Muscle of leg (tissue), 11 donors: ENCODE data around the gene KLHL30. TPM values are rescaled to one million over a fixed set of nuclear protein-coding genes. Genes with fewer than 3 reads are reported as not detected.

Experiments
- DNase-seq: peaks from one replicate; pipeline ENCODE4 v3.0.0; 2013
- H3K27ac ChIP-seq: one replicate; pipeline ENCODE4 v1.5.1; 2013; ENCODE audit warnings: mild to moderate bottlenecking, low read length, control low read depth
- H3K27me3 ChIP-seq: one replicate; pipeline ENCODE4 v1.6.1; 2013; ENCODE audit warnings: low read length; ENCODE audit not compliant: control insufficient read depth, insufficient read depth
- H3K36me3 ChIP-seq: one replicate; pipeline ENCODE4 v1.6.1; 2013; ENCODE audit warnings: low read length; ENCODE audit not compliant: control insufficient read depth, insufficient read depth
- H3K4me1 ChIP-seq: one replicate; pipeline ENCODE4 v1.6.1; 2013; ENCODE audit warnings: low read length; ENCODE audit not compliant: control insufficient read depth, insufficient read depth
- H3K4me3 ChIP-seq: one replicate; pipeline ENCODE4 v1.5.1; 2013; ENCODE audit warnings: low read length, control low read depth
- H3K9me3 ChIP-seq: replicated peaks from 2 replicates; pipeline ENCODE4 v1.6.1; 2013; ENCODE audit warnings: low read depth, low read length; ENCODE audit not compliant: control insufficient read depth
- WGBS: methylation state at CpG from one replicate; pipeline ENCODE4 v1.1.5; 2013; ENCODE audit warnings: missing lambda C conversion rate; ENCODE audit not compliant: insufficient coverage; 5-methylcytosine and 5-hydroxymethylcytosine counted together
- polyA plus RNA-seq, 8 donors: library from polyadenylated mRNA; unstranded; fragments of 120-200 nt; gene quantifications; one replicate each; pipeline versions ENCODE4 v1.2.1 to v1.2.3, GENCODE V29; 2013; ENCODE audit warnings: inconsistent platforms in 1 of 8, low replicate concordance in 1 of 8; ENCODE audit not compliant: insufficient read length in 8 of 8, insufficient read depth in 1 of 8
- total RNA-seq: library from RNA; stranded (reverse); fragments of 120-200 nt; gene quantifications from one replicate; pipeline ENCODE4 v1.2.4, GENCODE V29; 2013

The KLHL30 gene
- total and polyA plus RNA-seq, 9 donors: 9.9 to 18.4 (median 13.9) TPM

- Histone ChIP-seq H3K4me1 (peaks cover 75% of the 10 kb centered on the region), H3K4me3 (no peak overlapping the region)
Observed at GRCh38 chr2:238140721-238141540, 2.5 kb downstream of the KLHL30 start.

GRCh38 chr2:238141541-238142318, 3.3 kb downstream of the KLHL30 start:
- Histone ChIP-seq H3K4me3 (no peak overlapping the region), H3K27me3 (no peaks in the 10 kb centered on the region), H3K36me3 (peaks cover 18% of the 10 kb centered on the region), H3K4me1 (peaks cover 70% of the 10 kb centered on the region), H3K9me3 (no peaks in the 10 kb centered on the region), H3K27ac (peak overlapping the region; percentile 18)
- 71% methylated on average over 7 of the region's 10 CpGs for WGBS
- peak; percentile 52 for DNase-seq

More at GRCh38 chr2:238140721-238141540, 2.5 kb downstream of the KLHL30 start:
- WGBS: 89% methylated on average over 60 of the region's 60 CpGs
- Histone ChIP-seq H3K27ac (no peak overlapping the region), H3K9me3 (no peaks in the 10 kb centered on the region), H3K36me3 (peaks cover 18% of the 10 kb centered on the region), H3K27me3 (no peaks in the 10 kb centered on the region)
- no peak for DNase-seq

- no peaks in the 10 kb centered on the region for H3K9me3 ChIP-seq
- H3K4me3 ChIP-seq: no peak overlapping the region
- no peaks in the 10 kb centered on the region for H3K27me3 ChIP-seq
- peaks cover 67% of the 10 kb centered on the region for H3K4me1 ChIP-seq
- peak overlapping the region; percentile 56 for H3K27ac ChIP-seq
- DNase-seq: no peak
- WGBS: 50% methylated on average over 19 of the region's 30 CpGs
- peaks cover 18% of the 10 kb centered on the region for H3K36me3 ChIP-seq
Observed at GRCh38 chr2:238142382-238143205, 4.1 kb downstream of the KLHL30 start.

GRCh38 chr2:238143239-238143951, 4.9 kb downstream of the KLHL30 start:
- peak overlapping the region; percentile 56 for H3K27ac ChIP-seq
- no peaks in the 10 kb centered on the region for H3K27me3 ChIP-seq
- H3K36me3 ChIP-seq: peaks cover 18% of the 10 kb centered on the region
- 49% methylated on average over 10 of the region's 20 CpGs for WGBS
- peaks cover 67% of the 10 kb centered on the region for H3K4me1 ChIP-seq
- no peaks in the 10 kb centered on the region for H3K9me3 ChIP-seq
- no peak overlapping the region for H3K4me3 ChIP-seq
- DNase-seq: peak; percentile 71

- WGBS: 40% methylated on average over 1 of the region's 5 CpGs
- Histone ChIP-seq H3K27me3 (no peaks in the 10 kb centered on the region), H3K36me3 (peaks cover 18% of the 10 kb centered on the region), H3K27ac (peak overlapping the region; percentile 56), H3K9me3 (no peaks in the 10 kb centered on the region), H3K4me1 (peaks cover 66% of the 10 kb centered on the region), H3K4me3 (no peak overlapping the region)
- no peak for DNase-seq
Observed at GRCh38 chr2:238144262-238144661, 5.8 kb downstream of the KLHL30 start.

- peaks cover 66% of the 10 kb centered on the region for H3K4me1 ChIP-seq
- WGBS: 65% methylated on average over 8 of the region's 12 CpGs
- no peak for DNase-seq
Observed at GRCh38 chr2:238145046-238145445, 6.6 kb downstream of the KLHL30 start.

GRCh38 chr2:238145851-238146250, 7.4 kb downstream of the KLHL30 start:
- Histone ChIP-seq H3K36me3 (peaks cover 16% of the 10 kb centered on the region), H3K27me3 (no peaks in the 10 kb centered on the region), H3K4me3 (no peak overlapping the region), H3K9me3 (no peaks in the 10 kb centered on the region), H3K27ac (no peak overlapping the region), H3K4me1 (peaks cover 71% of the 10 kb centered on the region)
- whole genome bisulfite sequencing: 89% methylated on average over 8 of the region's 12 CpGs
- DNase-seq: no peak

More at GRCh38 chr2:238145046-238145445, 6.6 kb downstream of the KLHL30 start:
- peaks cover 18% of the 10 kb centered on the region for H3K36me3 ChIP-seq
- no peaks in the 10 kb centered on the region for H3K9me3 ChIP-seq
- H3K27me3 ChIP-seq: no peaks in the 10 kb centered on the region
- no peak overlapping the region for H3K27ac ChIP-seq
- no peak overlapping the region for H3K4me3 ChIP-seq

GRCh38 chr2:238146884-238147544, 8.5 kb downstream of the KLHL30 start:
- Histone ChIP-seq H3K36me3 (peaks cover 9% of the 10 kb centered on the region), H3K4me3 (no peak overlapping the region), H3K27me3 (no peaks in the 10 kb centered on the region), H3K27ac (no peak overlapping the region), H3K9me3 (no peaks in the 10 kb centered on the region), H3K4me1 (peaks cover 71% of the 10 kb centered on the region)
- WGBS: 67% methylated on average over 4 of the region's 13 CpGs
- DNase-seq: no peak

- H3K27me3 ChIP-seq: no peaks in the 10 kb centered on the region
- H3K27ac ChIP-seq: peak overlapping the region; percentile 72
- no peak overlapping the region for H3K4me3 ChIP-seq
- peaks cover 3% of the 10 kb centered on the region for H3K36me3 ChIP-seq
- no peak for DNase-seq
- H3K9me3 ChIP-seq: no peaks in the 10 kb centered on the region
- H3K4me1 ChIP-seq: peaks cover 65% of the 10 kb centered on the region
- 97% methylated on average over 14 of the region's 15 CpGs for WGBS
Observed at GRCh38 chr2:238148981-238149380, 10.5 kb downstream of the KLHL30 start.
